Measurements from ENCODE around the gene ADD3.

DNA sequence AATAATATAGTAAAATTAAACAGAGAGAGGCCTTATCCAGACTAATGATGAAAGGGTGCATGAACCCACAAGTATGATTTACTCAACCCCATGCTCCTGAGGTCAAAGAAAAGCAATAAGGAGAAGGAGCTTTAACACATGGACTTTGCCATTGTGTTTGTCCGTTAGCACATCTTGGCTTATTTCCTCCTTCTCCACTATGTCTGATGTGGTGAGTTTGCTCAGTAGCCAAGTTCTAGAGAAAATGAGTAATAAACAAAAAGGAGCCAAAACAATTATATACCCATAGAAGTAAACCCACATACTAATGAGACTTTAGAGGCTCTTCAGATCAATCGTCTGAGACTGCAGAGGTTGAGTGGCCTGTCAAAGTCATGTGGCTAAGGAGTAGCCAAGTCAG lies 26.1 kb upstream of the ADD3 start:
- TF ChIP-seq, protein P1, sequence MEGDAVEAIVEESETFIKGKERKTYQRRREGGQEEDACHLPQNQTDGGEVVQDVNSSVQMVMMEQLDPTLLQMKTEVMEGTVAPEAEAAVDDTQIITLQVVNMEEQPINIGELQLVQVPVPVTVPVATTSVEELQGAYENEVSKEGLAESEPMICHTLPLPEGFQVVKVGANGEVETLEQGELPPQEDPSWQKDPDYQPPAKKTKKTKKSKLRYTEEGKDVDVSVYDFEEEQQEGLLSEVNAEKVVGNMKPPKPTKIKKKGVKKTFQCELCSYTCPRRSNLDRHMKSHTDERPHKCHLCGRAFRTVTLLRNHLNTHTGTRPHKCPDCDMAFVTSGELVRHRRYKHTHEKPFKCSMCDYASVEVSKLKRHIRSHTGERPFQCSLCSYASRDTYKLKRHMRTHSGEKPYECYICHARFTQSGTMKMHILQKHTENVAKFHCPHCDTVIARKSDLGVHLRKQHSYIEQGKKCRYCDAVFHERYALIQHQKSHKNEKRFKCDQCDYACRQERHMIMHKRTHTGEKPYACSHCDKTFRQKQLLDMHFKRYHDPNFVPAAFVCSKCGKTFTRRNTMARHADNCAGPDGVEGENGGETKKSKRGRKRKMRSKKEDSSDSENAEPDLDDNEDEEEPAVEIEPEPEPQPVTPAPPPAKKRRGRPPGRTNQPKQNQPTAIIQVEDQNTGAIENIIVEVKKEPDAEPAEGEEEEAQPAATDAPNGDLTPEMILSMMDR (IDR thresholded peaks at IDR 0.05; ENCODE audit: low read depth, low read length), result no peak
- TF ChIP-seq, protein P2, sequence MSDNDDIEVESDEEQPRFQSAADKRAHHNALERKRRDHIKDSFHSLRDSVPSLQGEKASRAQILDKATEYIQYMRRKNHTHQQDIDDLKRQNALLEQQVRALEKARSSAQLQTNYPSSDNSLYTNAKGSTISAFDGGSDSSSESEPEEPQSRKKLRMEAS (IDR thresholded peaks at IDR 0.05; ENCODE audit: low read depth, low read length), result no peak

All from NB4 (cell line).